GM21423 (cell line): ENCODE results near the gene TIMP1.

Experiments
- ATAC-seq: cut with Tn5 transposase; IDR thresholded peaks from one replicate; pipeline ENCODE4 v1.9.1; 2021; ENCODE audit warnings: mild to moderate bottlenecking, moderate library complexity; ENCODE audit not compliant: unreplicated experiment

The TIMP1 gene

DNA sequence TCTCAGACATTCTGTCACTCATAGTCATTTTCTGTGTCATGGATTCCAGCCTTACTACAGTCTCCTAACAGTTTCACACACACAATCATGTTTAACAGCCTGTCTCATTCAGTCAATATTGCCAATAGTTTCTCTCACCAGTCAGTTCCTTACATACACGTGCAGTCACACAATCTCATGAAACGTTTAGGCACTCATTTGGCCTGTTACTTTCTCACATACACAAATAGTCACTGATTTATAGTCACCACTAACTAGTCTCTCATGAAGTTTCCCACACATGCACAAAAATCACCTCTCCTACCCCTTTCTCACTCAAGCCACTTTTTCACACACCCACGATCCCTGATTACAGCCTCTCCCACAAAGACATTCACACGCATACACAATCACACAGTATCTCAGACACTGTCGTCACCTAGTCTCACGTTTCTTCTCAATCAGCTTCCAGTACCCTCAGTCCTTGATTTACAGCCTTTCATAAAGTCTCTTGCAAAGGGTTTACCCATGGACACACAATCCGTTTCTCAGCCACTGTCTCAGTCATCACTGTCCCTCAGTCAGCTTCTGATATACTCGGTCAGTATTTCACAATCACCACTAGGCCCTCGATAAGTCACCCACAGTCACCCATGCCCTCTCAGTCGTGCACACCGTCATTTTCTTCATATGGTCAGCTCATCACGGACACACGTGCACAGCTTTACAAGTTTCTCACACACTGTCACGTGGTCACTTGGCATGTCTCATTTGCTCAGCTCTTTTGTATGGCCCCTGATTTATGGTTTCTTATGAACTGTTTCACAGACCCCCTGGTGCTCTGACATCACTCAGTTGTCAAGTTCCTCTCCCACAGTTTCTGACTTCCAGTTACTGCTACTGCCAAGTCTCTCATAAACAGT is 51.7 kb downstream of the TIMP1 start:
- ATAC-seq, result no peak

DNA sequence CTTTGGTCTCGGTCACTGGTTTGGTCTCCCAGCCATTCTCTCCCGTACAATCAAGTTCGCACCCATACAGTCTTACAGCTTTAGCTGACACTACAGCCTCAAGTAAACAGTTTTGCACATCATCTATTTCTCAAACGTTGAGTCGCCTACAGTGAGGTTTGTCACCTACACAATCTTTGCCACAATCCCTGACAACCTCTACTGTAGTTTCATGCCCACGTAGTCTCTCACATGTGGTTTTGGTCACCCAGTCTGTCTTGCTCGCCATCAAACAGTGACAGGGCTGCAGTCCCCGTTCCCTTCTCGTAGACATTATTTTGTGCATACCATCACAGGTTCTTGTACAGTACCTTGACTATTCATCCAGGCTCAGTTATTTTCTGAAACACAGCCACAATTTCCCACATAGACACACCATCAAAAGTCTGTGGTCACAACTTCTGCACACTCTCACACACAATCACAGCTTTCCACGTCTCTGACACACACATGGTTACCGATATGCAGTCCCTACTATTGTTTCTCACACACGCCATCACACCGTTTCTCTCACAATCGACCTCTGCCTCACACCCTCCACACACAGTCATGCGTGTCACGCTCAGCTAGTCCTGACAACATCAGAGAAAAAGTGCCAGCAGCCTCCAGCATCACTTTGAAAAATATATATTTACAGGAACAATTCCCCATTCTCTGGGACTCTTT is 52.8 kb downstream of the TIMP1 start:
- ATAC-seq, result no peak
